Glutamatergic neuron (in vitro differentiated cells): ENCODE data around the gene ZNF181. TPM values are rescaled to one million over a fixed set of nuclear protein-coding genes. Genes with fewer than 3 reads are reported as not detected.
"Not testable (repeated sequence)": the region's sequence is repeated elsewhere in the genome, so short reads cannot be mapped to it uniquely, and the experiment has no call there.

Source experiments
- DNase-seq: peaks from one replicate; pipeline ENCODE4 v3.0.0; 2022
- H3K27ac Mint-ChIP-seq: one replicate; pipeline ENCODE4 v1.8.0; 2020; ENCODE audit warnings: mild to moderate bottlenecking, mixed read lengths, inconsistent platforms; ENCODE audit not compliant: unreplicated experiment
- H3K27me3 Mint-ChIP-seq: one replicate; pipeline ENCODE4 v1.8.0; 2020; ENCODE audit warnings: mild to moderate bottlenecking, moderate library complexity, mixed read lengths, inconsistent platforms; ENCODE audit not compliant: unreplicated experiment
- H3K36me3 Mint-ChIP-seq: one replicate; pipeline ENCODE4 v1.8.0; 2020; ENCODE audit warnings: mild to moderate bottlenecking, mixed read lengths, inconsistent platforms; ENCODE audit not compliant: unreplicated experiment
- H3K4me1 Mint-ChIP-seq: one replicate; pipeline ENCODE4 v1.8.0; 2020; ENCODE audit warnings: mild to moderate bottlenecking, low read depth, mixed read lengths, inconsistent platforms; ENCODE audit not compliant: unreplicated experiment
- H3K4me3 Mint-ChIP-seq: one replicate; pipeline ENCODE4 v1.8.0; 2020; ENCODE audit warnings: mild to moderate bottlenecking, mixed read lengths, inconsistent platforms; ENCODE audit not compliant: unreplicated experiment
- H3K9me3 Mint-ChIP-seq: one replicate; pipeline ENCODE4 v1.8.0; 2020; ENCODE audit warnings: mild to moderate bottlenecking, moderate library complexity, mixed read lengths, inconsistent platforms; ENCODE audit not compliant: unreplicated experiment
- CTCF ChIP-seq: fragments of 200-600 bp; sonication (generic); IDR thresholded peaks from one replicate; pipeline ENCODE4 v1.5.0; 2021; ENCODE audit not compliant: partially characterized antibody, unreplicated experiment
- long read RNA-seq: library from polyadenylated mRNA; unstranded; transcript quantifications from one replicate; pipeline ENCODE4 v2.0.0, GENCODE V29; 2020; ENCODE audit not compliant: unreplicated experiment
- total RNA-seq: library from RNA; stranded (reverse); fragmentation: NEBNext Ultra II Directional; extraction: Animal tissue kit (Norgen Biotek cat#: 25700); gene quantifications from one replicate; pipeline ENCODE4 v1.2.1, GENCODE V29; 2021; ENCODE audit not compliant: unreplicated experiment

The ZNF181 gene
- 11.4 TPM for total RNA-seq
- long read RNA-seq, full-length matches to known transcripts = 1 of 4 reads
- long read RNA-seq, partial matches to known transcripts = 1 of 4 reads
- long read RNA-seq, other reads (novel, unspliced or antisense) = 2 of 4 reads

GRCh38 chr19:34733746-34734536, at the start of gene ZNF181:
Gene ZNF181 (plus strand): TSS chr19:34734243. CDS start chr19:34735038, 795 bp downstream.
- Mint-ChIP-seq H3K4me3 (peak within 1 kb of the TSS; percentile 95), H3K27ac (peak within 1 kb of the TSS; percentile 92), H3K27me3 (peaks cover 6% of the 10 kb centered on the region), H3K36me3 (no peaks in the 10 kb centered on the region), H3K4me1 (peaks cover 4% of the 10 kb centered on the region), H3K9me3 (peaks cover 10% of the 10 kb centered on the region)
- peak; percentile 91 for DNase-seq
- TF ChIP-seq CTCF = no peak

- not testable (repeated sequence) for H3K4me1 Mint-ChIP-seq, H3K4me3 Mint-ChIP-seq, DNase-seq, H3K27ac Mint-ChIP-seq, H3K27me3 Mint-ChIP-seq
- Mint-ChIP-seq H3K9me3 (peaks cover 14% of the 10 kb centered on the region), H3K36me3 (peaks cover 52% of the 10 kb centered on the region)
Measured at GRCh38 chr19:34685266-34685665, 48.8 kb upstream of the ZNF181 start.

GRCh38 chr19:34686455-34686854, 47.6 kb upstream of the ZNF181 start:
- Mint-ChIP-seq H3K27ac (no peak overlapping the region), H3K4me1 (no peaks in the 10 kb centered on the region), H3K4me3 (no peak overlapping the region), H3K36me3 (peaks cover 51% of the 10 kb centered on the region), H3K27me3 (no peaks in the 10 kb centered on the region), H3K9me3 (peaks cover 14% of the 10 kb centered on the region)
- DNase-seq = no peak
- no peak for TF ChIP-seq CTCF

- Mint-ChIP-seq H3K36me3 (peaks cover 46% of the 10 kb centered on the region), H3K27ac (no peak overlapping the region)
Measured at GRCh38 chr19:34687348-34687747, 46.7 kb upstream of the ZNF181 start.

GRCh38 chr19:34688592-34688991, 45.5 kb upstream of the ZNF181 start:
- peaks cover 10% of the 10 kb centered on the region for H3K9me3 Mint-ChIP-seq
- no peaks in the 10 kb centered on the region for H3K27me3 Mint-ChIP-seq
- peaks cover 36% of the 10 kb centered on the region for H3K36me3 Mint-ChIP-seq
- no peak for TF ChIP-seq CTCF
- H3K4me1 Mint-ChIP-seq = no peaks in the 10 kb centered on the region
- H3K27ac Mint-ChIP-seq = no peak overlapping the region
- DNase-seq = no peak
- H3K4me3 Mint-ChIP-seq = no peak overlapping the region

More at GRCh38 chr19:34687348-34687747, 46.7 kb upstream of the ZNF181 start:
- DNase-seq = no peak
- Mint-ChIP-seq H3K4me1 (no peaks in the 10 kb centered on the region), H3K4me3 (no peak overlapping the region), H3K9me3 (peaks cover 14% of the 10 kb centered on the region), H3K27me3 (no peaks in the 10 kb centered on the region)
- TF ChIP-seq CTCF = no peak
